K562 (cell line): Measurements from ENCODE around the gene LUC7L3. TPM values are rescaled to one million over a fixed set of nuclear protein-coding genes. Genes with fewer than 3 reads are reported as not detected.

Source experiments
- ATAC-seq: fragments of 200-7000 bp; cut with Tn5 transposase; 3 replicates; pipeline ENCODE4 v1.9.1; 2020; ENCODE audit warnings: moderate library complexity
- Bru-seq: library from RNA; stranded (reverse); fragments of 400-500 nt; gene quantifications from one replicate; lab custom pipeline; 2021; lab: Mats Ljungman, UMichigan
- BruChase-seq, 2 experiments: library from RNA; stranded (reverse); fragments of 400-500 nt; gene quantifications; one replicate each; lab custom pipeline; 2021; lab: Mats Ljungman, UMichigan
- BruUV-seq: library from RNA; stranded (reverse); fragments of 400-500 nt; replicated peaks from 2 replicates; lab custom pipeline; 2021; lab: Mats Ljungman, UMichigan
- CTCF ChIA-PET: fragments of 300-600 bp; formaldehyde crosslinking; extraction: SDS; loops from one replicate; lab custom pipeline; 2021; ENCODE audit warnings: low intra/inter-chr PET ratio; lab: Yijun Ruan, JAX
- POLR2A ChIA-PET: fragments of 300-600, 350-650 bp; sonication (Branson Sonifier 250); formaldehyde crosslinking; extraction: SDS; loops from one replicate; lab custom pipeline; 2021; ENCODE audit warnings: antibody characterized with exemption, inconsistent platforms; lab: Yijun Ruan, JAX
- DNase-seq, 4 experiments: peaks; one replicate each; pipeline versions ENCODE4 v3.0.0 to v3.0.0-alpha.2; 2011 to 2018; ENCODE audit warnings: low spot score in 3 of 4, mixed read lengths in 3 of 4; ENCODE audit errors: extremely low read depth in 1 of 4
- FAIRE-seq: peaks from 2 replicates; lab custom pipeline; 2011; peaks lifted over from hg19 to GRCh38; lab: Jason Lieb, UNC
- H2AFZ ChIP-seq: 2 replicates; pipeline ENCODE4 v1.6.0; 2011; ENCODE audit warnings: low read depth, low read length, control low read depth, inconsistent platforms
- H3K27ac ChIP-seq: fragments of 200-600 bp; 3 replicates; pipeline ENCODE4 v1.8.0; 2011; ENCODE audit warnings: low read depth, mild to moderate bottlenecking, control low read depth, inconsistent platforms, low read length, moderate library complexity, mixed read lengths; ENCODE audit errors: extremely low read depth
- H3K27me3 ChIP-seq, 2 experiments: fragments of 300-600 bp in 1 of 2; 2 replicates in 1 of 2; 3 replicates in 1 of 2; pipeline versions ENCODE4 v1.6.0 to v1.8.0; 2011; ENCODE audit warnings: inconsistent platforms in 2 of 2, low read length in 2 of 2, mild to moderate bottlenecking in 1 of 2, mixed read lengths in 1 of 2, moderate library complexity in 1 of 2; ENCODE audit not compliant: control insufficient read depth in 2 of 2, insufficient read depth in 2 of 2
- H3K36me3 ChIP-seq: fragments of 300-600 bp; 3 replicates; pipeline ENCODE4 v1.8.0; 2011; ENCODE audit warnings: mild to moderate bottlenecking, low read length, inconsistent platforms; ENCODE audit not compliant: control insufficient read depth, insufficient read depth
- H3K4me1 ChIP-seq, 2 experiments: fragments of 200-600 bp in 1 of 2; replicated peaks in 1 of 2; 2 replicates in 1 of 2; 3 replicates in 1 of 2; pipeline versions ENCODE4 v1.5.1 to v1.8.0; 2011; ENCODE audit warnings: inconsistent platforms in 2 of 2, low read length in 2 of 2, mild to moderate bottlenecking in 1 of 2, mixed read lengths in 1 of 2, moderate library complexity in 1 of 2; ENCODE audit not compliant: control insufficient read depth in 2 of 2, insufficient read depth in 2 of 2
- H3K4me2 ChIP-seq: 2 replicates; pipeline ENCODE4 v1.6.1; 2011; ENCODE audit warnings: low read length, control low read depth, inconsistent platforms, mixed read lengths; ENCODE audit not compliant: insufficient read depth
- H3K4me3 ChIP-seq: fragments of 200-600 bp; sonication (generic), shearing (Covaris generic); 2 replicates; pipeline ENCODE4 v1.5.1; 2016; ENCODE audit warnings: control low read depth, inconsistent platforms
- H3K79me2 ChIP-seq: fragments of 200-600 bp; 3 replicates; pipeline ENCODE4 v1.8.0; 2011; ENCODE audit warnings: low read length, inconsistent platforms; ENCODE audit not compliant: control insufficient read depth, insufficient read depth
- H3K9ac ChIP-seq, 2 experiments: 2 replicates each; pipeline versions ENCODE4 v1.6.0 to v1.6.1; 2011; ENCODE audit warnings: low read depth in 2 of 2, low read length in 2 of 2, control low read depth in 1 of 2, inconsistent platforms in 1 of 2, mild to moderate bottlenecking in 1 of 2, mixed read lengths in 1 of 2; ENCODE audit not compliant: insufficient read depth in 1 of 2
- H3K9me1 ChIP-seq: one replicate; pipeline ENCODE4 v1.6.0; 2011; ENCODE audit warnings: inconsistent platforms, mild to moderate bottlenecking, low read length, moderate library complexity; ENCODE audit not compliant: control insufficient read depth, insufficient read depth
- H3K9me3 ChIP-seq: replicated peaks from 2 replicates; pipeline ENCODE4 v1.5.1; 2011; ENCODE audit warnings: low read depth, low read length, inconsistent platforms; ENCODE audit not compliant: control insufficient read depth, insufficient read depth
- H4K20me1 ChIP-seq: replicated peaks from 2 replicates; pipeline ENCODE4 v1.6.1; 2011; ENCODE audit warnings: low read length, inconsistent platforms, mixed read lengths; ENCODE audit not compliant: control insufficient read depth, insufficient read depth
- ARID1B ChIP-seq: fragments of 450-650 bp; IDR thresholded peaks from 2 replicates; pipeline ENCODE4 v1.6.1; 2016; ENCODE audit warnings: antibody characterized with exemption, mild to moderate bottlenecking, inconsistent platforms
- CBX1 ChIP-seq: sonication (generic); IDR thresholded peaks from 2 replicates; pipeline ENCODE4 v1.6.1; 2016; ENCODE audit warnings: antibody characterized with exemption, low read depth, mild to moderate bottlenecking
- CBX5 ChIP-seq: IDR thresholded peaks from 2 replicates; pipeline ENCODE4 v1.6.1; 2014; ENCODE audit warnings: low read depth, borderline replicate concordance
- KLF13 ChIP-seq: fragments of 450-650 bp; IDR thresholded peaks from 2 replicates; pipeline ENCODE4 v1.6.1; 2016; ENCODE audit warnings: missing genetic modification characterization, low read depth, mild to moderate bottlenecking, missing compliant biosample characterization, moderate library complexity, borderline replicate concordance
- NR3C1 ChIP-seq: sonication (generic); formaldehyde crosslinking; IDR thresholded peaks from 2 replicates; pipeline ENCODE4 v1.8.1; 2022; ENCODE audit warnings: missing genetic modification reagents
- PREB ChIP-seq: sonication (generic); formaldehyde crosslinking; IDR thresholded peaks from 2 replicates; pipeline ENCODE4 v1.8.1; 2023; ENCODE audit warnings: mild to moderate bottlenecking, missing genetic modification reagents
- SMAD2 ChIP-seq: fragments of 150-350 bp; IDR thresholded peaks from 2 replicates; pipeline ENCODE4 v1.6.1; 2014; ENCODE audit warnings: low read depth, mild to moderate bottlenecking, low read length
- SRSF7 ChIP-seq: fragments of 200-400 bp; formaldehyde crosslinking; optimal IDR thresholded peaks from 2 replicates; pipeline ENCODE3; 2017; ENCODE audit warnings: mild to moderate bottlenecking, low read depth, low read length
- TBP ChIP-seq: optimal IDR thresholded peaks from 2 replicates; pipeline ENCODE3; 2011; ENCODE audit warnings: low read depth, low read length, improper control_type of control experiment
- ZNF609 ChIP-seq: sonication (generic); formaldehyde crosslinking; IDR thresholded peaks from 2 replicates; pipeline ENCODE4 v1.8.1; 2023; ENCODE audit warnings: missing genetic modification reagents, mild to moderate bottlenecking, borderline replicate concordance
- WGBS: fragments of 100-300 bp; shearing (Covaris generic); methylation state at CpG from one replicate; pipeline ENCODE4 v1.1.6; 2016; ENCODE audit warnings: low coverage, mixed read lengths; ENCODE audit not compliant: insufficient coverage; ENCODE audit errors: missing lambda C conversion rate; 5-methylcytosine and 5-hydroxymethylcytosine counted together
- in situ Hi-C: fragments of 300-500 bp; cut with MboI; formaldehyde crosslinking; loops from 4 replicates; pipeline ENCODE4 v1.15.0; 2018; ENCODE audit warnings: inconsistent platforms, mixed read lengths
- intact Hi-C: fragments of 100-400 bp; cut with micrococcal nuclease; formaldehyde crosslinking; loops from 2 replicates; pipeline ENCODE4 v1.14.2; 2022
- long read RNA-seq, 3 experiments: library from polyadenylated mRNA in 2 of 3; library from RNA in 1 of 3; unstranded in 2 of 3; stranded (forward) in 1 of 3; transcript quantifications; one replicate each; pipeline ENCODE4 v2.0.0, GENCODE V29; 2019 to 2022
- polyA minus RNA-seq, 3 experiments: library from RNA; depleted of rRNA, polyadenylated mRNA; stranded (reverse); fragments of >200 nt; gene quantifications; 2 replicates each; pipeline ENCODE4 v1.2.3, GENCODE V29; 2011
- polyA plus RNA-seq, 8 experiments: library from polyadenylated mRNA; depleted of rRNA in 4 of 8; stranded (reverse) in 5 of 8; unstranded in 3 of 8; fragments of >200 nt; fragmentation: Nextera tagmentation in 2 of 8; fragmentation: Illumina TruSeq in 1 of 8; extraction: Ambion mirVana in 2 of 8; extraction: Trizol in 1 of 8; gene quantifications; 2 replicates each; pipeline versions ENCODE4 v1.2.1 to v1.2.3, GENCODE V29; 2011 to 2014; ENCODE audit warnings: inconsistent platforms in 1 of 8, missing spikeins in 1 of 8
- total RNA-seq, 7 experiments: library from RNA; depleted of rRNA in 6 of 7; stranded (reverse); fragments of >200 nt in 6 of 7; fragmentation: Illumina TruSeq in 2 of 7; extraction: Trizol in 2 of 7; gene quantifications; 2 replicates each; pipeline versions ENCODE4 v1.2.1 to v1.2.3, GENCODE V29; 2011 to 2021; ENCODE audit warnings: low replicate concordance in 1 of 7

LUC7L3 gene
- 92.6 and 423 TPM in 2 replicates for total RNA-seq (2011; cell fraction: chromatin; rRNA removed; ENCODE audit: low replicate concordance)
- total RNA-seq (2011; cell fraction: nucleolus; rRNA removed): 72.9 and 85.9 TPM in 2 replicates
- total RNA-seq (2011; cell fraction: nucleoplasm; rRNA removed): 129 and 178 TPM in 2 replicates
- total RNA-seq (2014; rRNA removed) (86.0 and 109 TPM in 2 replicates), total RNA-seq (2014; rRNA removed; fragmentation: Illumina TruSeq; extraction: Trizol) (108 and 126 TPM in 2 replicates), total RNA-seq (2015; rRNA removed; fragmentation: Illumina TruSeq; extraction: Trizol) (116 and 127 TPM in 2 replicates), total RNA-seq (2021) (120 and 134 TPM in 2 replicates), polyA plus RNA-seq (2011; rRNA removed) (171 and 189 TPM in 2 replicates), polyA plus RNA-seq (2014; fragmentation: Illumina TruSeq; extraction: Trizol) (176 and 206 TPM in 2 replicates), polyA plus RNA-seq (2014; fragmentation: Nextera tagmentation; extraction: Ambion mirVana) (10 to 100 TPM; 80.8 to 97.7 TPM), polyA plus RNA-seq (2014; rRNA removed) (207 and 284 TPM in 2 replicates), polyA minus RNA-seq (2011; rRNA and poly(A)+ RNA removed) (41.1 and 55.4 TPM in 2 replicates), Bru-seq, nascent RNA (percentile 96 among the genes with signal in this experiment), BruChase-seq, experiment 1, labeled RNA remaining after a 2-hour chase (percentile 99 among the genes with signal in this experiment), BruChase-seq, experiment 2, labeled RNA remaining after a 6-hour chase (percentile 99 among the genes with signal in this experiment)
- 61.7 and 71.2 TPM in 2 replicates for polyA plus RNA-seq (2011; cell fraction: cytosol; rRNA removed)
- 529 and 662 TPM in 2 replicates for polyA plus RNA-seq (2011; cell fraction: nucleus; rRNA removed)
- polyA plus RNA-seq (2012): 127 TPM in 2 replicates
- polyA minus RNA-seq (2011; cell fraction: cytosol; rRNA and poly(A)+ RNA removed): 18.6 and 19.8 TPM in 2 replicates
- 160 and 256 TPM in 2 replicates for polyA minus RNA-seq (2011; cell fraction: nucleus; rRNA and poly(A)+ RNA removed)
- long read RNA-seq, experiment 1, full-length matches to known transcripts: 41 of 169 reads
- long read RNA-seq, experiment 1, partial matches to known transcripts: 115 of 169 reads
- long read RNA-seq, experiment 1, other reads (novel, unspliced or antisense): 13 of 169 reads
- long read RNA-seq, experiment 2, partial matches to known transcripts: 29 of 46 reads
- long read RNA-seq, experiment 2, other reads (novel, unspliced or antisense): 17 of 46 reads
- long read RNA-seq, experiment 3, partial matches to known transcripts: 64 of 70 reads
- long read RNA-seq, experiment 3, other reads (novel, unspliced or antisense): 2 of 70 reads

GRCh38 chr17:50719144-50719923 lies at the start of gene LUC7L3:
TSS of gene LUC7L3 (plus strand) at chr17:50719603. CDS start at chr17:50719733, 130 bp downstream.
- ChIA-PET CTCF (no interaction called here), POLR2A (interaction anchor here (0.6 to 1.6 kb wide), 15 partner anchors 8 to 1038 kb away, joined by 3 to 12 read pairs (median 3); partner anchors contain the start of genes ANKRD40 and ANKRD40CL)
- peak; percentile 72 for FAIRE-seq
- intact Hi-C loops (no loop called here), in situ Hi-C loops (no loop called here)
- TSS peak; percentile 99 for BruUV-seq
- Histone ChIP-seq H3K4me3 (peak within 1 kb of the TSS; percentile 87), H3K4me2 (peak within 1 kb of the TSS; percentile 98), H2AFZ (peak within 1 kb of the TSS; percentile 99), H3K9me1 (no peaks in the 10 kb centered on the region), H3K27ac (peak within 1 kb of the TSS; percentile 99), H3K9me3 (no peaks in the 10 kb centered on the region), H4K20me1 (peaks cover 34% of the 10 kb centered on the region), H3K4me1 (peaks cover 11 to 15% of the 10 kb centered on the region in 2 experiments; a peak in 4 of 5 replicates), H3K27me3 (no peaks in the 10 kb centered on the region), H3K79me2 (peaks cover 59% of the 10 kb centered on the region), H3K9ac (peak within 1 kb of the TSS; percentile 98 to 99), H3K36me3 (peaks cover 29% of the 10 kb centered on the region)
- 0% methylated on average over 56 of the region's 76 CpGs for WGBS
- peak; percentile 96 to 97 (median 97) for DNase-seq
- peak; percentile 92 for ATAC-seq
- TF ChIP-seq ZNF609 (CRISPR knock-in tag): peak; percentile 52; the same call in 1 of the 2 replicates
- TF ChIP-seq SMAD2: no peak
- TF ChIP-seq PREB (CRISPR knock-in tag): no peak
- peak; percentile 71; the same call in 1 of the 2 replicates for TF ChIP-seq NR3C1
- TF ChIP-seq TBP: peak; percentile 92
- no peak for TF ChIP-seq SRSF7
- TF ChIP-seq CBX1: peak; percentile 82
- TF ChIP-seq CBX5: no peak
- TF ChIP-seq KLF13 (tag): peak; percentile 92
- peak; percentile 32; the same call in 1 of the 2 replicates for TF ChIP-seq ARID1B
